MM.1S (cell line): ENCODE measurements around the gene UNC119.

Experiments
- DNase-seq: peaks from one replicate; pipeline ENCODE4 v3.0.0-alpha.2; 2015
- H2AFZ ChIP-seq: fragments of 300-600 bp; sonication (generic); 2 replicates; pipeline ENCODE4 v1.6.0; 2016; ENCODE audit warnings: antibody characterized with exemption, low read length
- H3F3A ChIP-seq: fragments of 300-600 bp; sonication (generic); 2 replicates; pipeline ENCODE4 v1.6.1; 2016; ENCODE audit warnings: mild to moderate bottlenecking, antibody characterized with exemption, low read length, moderate library complexity, mixed read lengths; ENCODE audit not compliant: insufficient read depth
- H3K27ac ChIP-seq: fragments of 300-600 bp; sonication (generic); 2 replicates; pipeline ENCODE4 v1.5.1; 2016; ENCODE audit warnings: mild to moderate bottlenecking, low read length
- H3K27me3 ChIP-seq: fragments of 300-600 bp; sonication (generic); replicated peaks from 2 replicates; pipeline ENCODE4 v1.6.0; 2016; ENCODE audit warnings: low read length; ENCODE audit not compliant: insufficient read depth
- H3K36me3 ChIP-seq: fragments of 300-600 bp; sonication (generic); replicated peaks from 2 replicates; pipeline ENCODE4 v1.6.1; 2016; ENCODE audit warnings: mild to moderate bottlenecking, low read length, mixed read lengths; ENCODE audit not compliant: insufficient read depth
- H3K4me1 ChIP-seq: fragments of 300-600 bp; sonication (generic); 2 replicates; pipeline ENCODE4 v1.6.1; 2016; ENCODE audit warnings: low read length, mixed read lengths
- H3K4me2 ChIP-seq: fragments of 300-600 bp; sonication (generic); 2 replicates; pipeline ENCODE4 v1.6.0; 2016; ENCODE audit warnings: low read depth, low read length
- H3K4me3 ChIP-seq: fragments of 300-600 bp; sonication (generic); 2 replicates; pipeline ENCODE4 v1.5.1; 2016; ENCODE audit warnings: low read length, mixed read lengths
- H3K79me2 ChIP-seq: fragments of 300-600 bp; sonication (generic); 2 replicates; pipeline ENCODE4 v1.6.1; 2016; ENCODE audit warnings: mixed run types, low read length, mixed read lengths
- H3K9ac ChIP-seq: fragments of 300-600 bp; sonication (generic); 2 replicates; pipeline ENCODE4 v1.6.1; 2016; ENCODE audit warnings: low read length, mixed read lengths
- H3K9me2 ChIP-seq: fragments of 300-600 bp; sonication (generic); replicated peaks from 2 replicates; pipeline ENCODE4 v1.6.1; 2016; ENCODE audit warnings: mild to moderate bottlenecking, low read length, mixed read lengths; ENCODE audit not compliant: insufficient read depth
- H3K9me3 ChIP-seq: fragments of 300-600 bp; sonication (generic); replicated peaks from 2 replicates; pipeline ENCODE4 v1.6.1; 2016; ENCODE audit warnings: mild to moderate bottlenecking, low read length, mixed read lengths; ENCODE audit not compliant: insufficient read depth
- H4K20me1 ChIP-seq: fragments of 300-600 bp; sonication (generic); 2 replicates; pipeline ENCODE4 v1.6.1; 2016; ENCODE audit warnings: mild to moderate bottlenecking, low read length, moderate library complexity, mixed read lengths; ENCODE audit not compliant: insufficient read depth
- EZH2 ChIP-seq: fragments of 300-600 bp; sonication (generic); optimal IDR thresholded peaks from 2 replicates; pipeline ENCODE3; 2017; ENCODE audit warnings: low read depth, mild to moderate bottlenecking, antibody characterized with exemption, low read length, mixed read lengths
- EZH2phosphoT487 ChIP-seq: fragments of 300-600 bp; sonication (generic); IDR thresholded peaks from 2 replicates; pipeline ENCODE4 v1.6.1; 2018; ENCODE audit warnings: antibody characterized with exemption, low read length
- TF ChIP-seq, protein P1 (sequence below): fragments of 300-600 bp; sonication (generic); IDR thresholded peaks from 2 replicates; pipeline ENCODE4 v1.5.1; 2016; ENCODE audit warnings: antibody characterized with exemption, low read length, mixed read lengths

Gene UNC119

DNA sequence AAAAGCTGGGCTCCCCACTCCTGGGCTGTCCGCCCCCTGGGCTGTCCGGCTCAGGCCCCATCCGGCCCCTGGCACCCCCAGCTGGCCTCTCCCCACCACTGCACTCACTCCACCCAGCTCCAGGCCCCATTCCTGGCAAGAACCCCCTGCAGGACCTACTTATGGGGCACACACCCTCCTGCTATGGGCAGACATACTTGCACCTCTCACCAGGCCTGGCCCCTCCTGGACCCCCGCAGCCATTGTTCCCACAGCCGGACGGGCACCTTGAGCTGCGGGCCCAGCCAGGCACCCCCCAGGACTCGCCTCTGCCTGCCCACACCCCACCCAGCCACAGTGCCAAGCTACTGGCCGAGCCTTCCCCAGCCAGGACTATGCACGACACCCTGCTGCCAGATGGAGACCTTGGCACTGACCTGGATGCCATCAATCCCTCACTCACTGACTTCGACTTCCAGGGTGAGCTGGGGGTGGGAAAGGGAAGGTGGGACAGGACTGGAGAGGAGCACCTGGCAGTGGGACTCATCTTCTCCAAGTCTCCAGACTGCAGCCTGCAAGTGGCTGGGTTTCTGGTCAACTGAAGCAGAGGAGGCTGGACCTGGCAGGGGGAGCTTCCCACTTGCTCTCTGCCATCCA lies 17.6 kb downstream of the UNC119 start:
- Histone ChIP-seq H4K20me1 (0 out of 2 replicates have a peak, but pooled peaks cover 2% of the 10 kb centered on the region), H3K4me1 (peaks cover 21% of the 10 kb centered on the region), H3K9me3 (no peaks in the 10 kb centered on the region), H3K36me3 (no peaks in the 10 kb centered on the region), H3K79me2 (no peaks in the 10 kb centered on the region), H2AFZ (no peak overlapping the region), H3K27me3 (peaks cover 97% of the 10 kb centered on the region), H3K9me2 (no peaks in the 10 kb centered on the region), H3K9ac (no peak overlapping the region), H3F3A (0 out of 2 replicates have a peak, but pooled peaks cover 7% of the 10 kb centered on the region), H3K27ac (no peak overlapping the region), H3K4me2 (no peak overlapping the region), H3K4me3 (no peak overlapping the region)
- TF ChIP-seq, protein P1, sequence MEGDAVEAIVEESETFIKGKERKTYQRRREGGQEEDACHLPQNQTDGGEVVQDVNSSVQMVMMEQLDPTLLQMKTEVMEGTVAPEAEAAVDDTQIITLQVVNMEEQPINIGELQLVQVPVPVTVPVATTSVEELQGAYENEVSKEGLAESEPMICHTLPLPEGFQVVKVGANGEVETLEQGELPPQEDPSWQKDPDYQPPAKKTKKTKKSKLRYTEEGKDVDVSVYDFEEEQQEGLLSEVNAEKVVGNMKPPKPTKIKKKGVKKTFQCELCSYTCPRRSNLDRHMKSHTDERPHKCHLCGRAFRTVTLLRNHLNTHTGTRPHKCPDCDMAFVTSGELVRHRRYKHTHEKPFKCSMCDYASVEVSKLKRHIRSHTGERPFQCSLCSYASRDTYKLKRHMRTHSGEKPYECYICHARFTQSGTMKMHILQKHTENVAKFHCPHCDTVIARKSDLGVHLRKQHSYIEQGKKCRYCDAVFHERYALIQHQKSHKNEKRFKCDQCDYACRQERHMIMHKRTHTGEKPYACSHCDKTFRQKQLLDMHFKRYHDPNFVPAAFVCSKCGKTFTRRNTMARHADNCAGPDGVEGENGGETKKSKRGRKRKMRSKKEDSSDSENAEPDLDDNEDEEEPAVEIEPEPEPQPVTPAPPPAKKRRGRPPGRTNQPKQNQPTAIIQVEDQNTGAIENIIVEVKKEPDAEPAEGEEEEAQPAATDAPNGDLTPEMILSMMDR: no peak
- no peak for TF ChIP-seq EZH2phosphoT487
- no peak for TF ChIP-seq EZH2
- DNase-seq: no peak

DNA sequence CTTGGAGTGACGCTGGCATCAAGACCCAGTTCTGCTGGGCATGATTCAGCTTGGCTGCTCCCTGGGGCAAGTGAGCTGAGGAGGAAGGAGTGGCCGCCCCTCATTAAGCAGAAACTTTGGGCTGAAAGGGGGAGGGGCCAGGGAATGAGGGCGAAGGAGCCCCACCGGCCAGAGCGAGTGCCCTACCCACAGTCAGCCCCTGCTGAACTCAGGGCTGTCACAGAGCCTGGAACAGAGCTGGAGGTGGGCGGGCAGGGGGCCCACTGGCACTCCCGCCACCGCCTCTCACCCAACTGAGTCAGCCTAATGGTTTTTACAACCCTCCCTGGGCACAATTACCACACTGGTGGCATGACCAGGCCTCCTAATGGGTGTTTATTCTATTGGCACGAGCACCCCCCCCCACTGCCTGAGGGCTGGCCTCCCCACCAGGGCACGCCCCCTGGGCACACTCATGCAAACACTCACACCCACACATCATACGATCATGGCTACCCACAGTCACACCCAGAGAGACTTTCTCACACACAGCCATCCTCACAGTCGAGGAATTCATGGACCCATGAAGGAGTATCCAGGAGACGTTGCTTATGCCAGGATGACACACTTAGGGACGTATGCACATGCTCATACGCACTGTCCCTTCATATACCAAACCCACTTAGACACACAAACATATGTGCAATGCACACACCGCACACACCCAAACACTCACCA lies 19.2 kb downstream of the UNC119 start:
- no peak overlapping the region for H3K4me2 ChIP-seq
- H3F3A ChIP-seq: 0 out of 2 replicates have a peak, but pooled peaks cover 5% of the 10 kb centered on the region
- no peaks in the 10 kb centered on the region for H3K36me3 ChIP-seq
- H2AFZ ChIP-seq: no peak overlapping the region
- peaks cover 11% of the 10 kb centered on the region for H3K4me1 ChIP-seq
- no peak for DNase-seq
- peaks cover 99% of the 10 kb centered on the region for H3K27me3 ChIP-seq
- H3K27ac ChIP-seq: no peak overlapping the region
- no peaks in the 10 kb centered on the region for H3K79me2 ChIP-seq
- no peaks in the 10 kb centered on the region for H3K9me3 ChIP-seq
- no peak overlapping the region for H3K9ac ChIP-seq
- H3K9me2 ChIP-seq: no peaks in the 10 kb centered on the region
- H3K4me3 ChIP-seq: no peak overlapping the region
- no peaks in the 10 kb centered on the region for H4K20me1 ChIP-seq
- TF ChIP-seq, protein P1: no peak
- TF ChIP-seq EZH2phosphoT487: no peak
- TF ChIP-seq EZH2: no peak

DNA sequence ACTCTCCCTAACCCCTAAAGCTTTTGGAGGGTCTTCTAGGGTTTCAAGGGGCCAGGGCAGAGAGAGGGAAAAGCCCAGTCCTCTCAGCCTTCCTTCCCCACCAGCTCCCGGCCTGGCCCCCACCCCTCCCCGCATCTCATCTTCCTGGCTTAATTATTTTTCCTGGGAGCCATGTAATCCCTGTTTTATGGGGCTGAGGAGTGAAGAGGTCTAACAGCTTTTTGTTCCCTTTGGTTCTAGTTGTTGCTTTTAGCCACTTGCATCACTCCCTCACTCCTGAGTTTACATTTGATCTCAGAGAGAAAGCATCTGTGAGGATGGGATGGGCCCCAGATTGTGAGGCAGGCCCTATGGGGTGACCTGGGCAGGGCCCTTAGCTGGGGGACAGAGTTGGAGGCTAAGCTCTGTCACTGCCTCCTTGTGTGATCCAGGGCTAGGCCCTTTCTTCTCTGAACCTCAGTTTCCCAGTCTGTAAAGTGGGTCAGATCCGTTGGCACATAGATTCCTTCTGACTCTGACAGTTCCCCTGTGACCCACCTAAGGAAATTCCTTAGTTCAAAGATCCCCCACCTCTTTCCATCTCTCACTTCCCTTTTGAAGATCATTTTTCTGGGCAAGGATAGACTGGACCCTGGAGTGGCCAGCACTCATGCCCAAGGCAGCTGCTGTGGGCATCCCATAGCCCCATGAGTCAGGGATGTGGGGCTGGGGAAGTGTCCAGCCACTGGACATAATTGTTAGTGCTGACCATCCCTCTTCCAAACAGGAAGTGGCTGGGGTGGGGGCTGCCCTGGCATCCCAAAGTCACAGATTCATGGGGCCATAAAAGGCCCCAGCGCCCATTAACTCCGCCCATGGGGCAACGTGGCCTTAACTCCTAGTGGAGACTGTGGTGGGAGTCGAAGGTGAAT lies 20.1 kb downstream of the UNC119 start:
- Histone ChIP-seq H3K27ac (no peak overlapping the region), H3K27me3 (peaks cover 97% of the 10 kb centered on the region), H3K4me1 (peaks cover 1% of the 10 kb centered on the region; the same call in 1 of the 2 replicates), H4K20me1 (no peaks in the 10 kb centered on the region), H3K79me2 (no peaks in the 10 kb centered on the region), H3F3A (no peaks in the 10 kb centered on the region), H3K4me3 (no peak overlapping the region), H2AFZ (no peak overlapping the region), H3K4me2 (no peak overlapping the region), H3K9me2 (no peaks in the 10 kb centered on the region), H3K36me3 (no peaks in the 10 kb centered on the region), H3K9ac (no peak overlapping the region), H3K9me3 (no peaks in the 10 kb centered on the region)
- DNase-seq: no peak
- TF ChIP-seq EZH2phosphoT487: no peak
